GM23248 (cell line): ENCODE measurements around the gene TLNRD1. TPM values are rescaled to one million over a fixed set of nuclear protein-coding genes. Genes with fewer than 3 reads are reported as not detected.

Experiments used
- DNase-seq: peaks from one replicate; pipeline ENCODE4 v3.0.0-alpha.2; 2015
- H2AFZ ChIP-seq: fragments of 200-600 bp; sonication (generic); 2 replicates; pipeline ENCODE4 v1.6.1; 2016; ENCODE audit warnings: antibody characterized with exemption
- H3F3A ChIP-seq: fragments of 200-600 bp; sonication (generic); 2 replicates; pipeline ENCODE4 v1.6.1; 2016; ENCODE audit warnings: mild to moderate bottlenecking, antibody characterized with exemption, mixed run types; ENCODE audit not compliant: insufficient read depth
- H3K27ac ChIP-seq: fragments of 200-600 bp; sonication (generic); 2 replicates; pipeline ENCODE4 v1.5.1; 2016; ENCODE audit warnings: mild to moderate bottlenecking
- H3K27me3 ChIP-seq: fragments of 200-600 bp; sonication (generic); replicated peaks from 2 replicates; pipeline ENCODE4 v1.6.1; 2016; ENCODE audit warnings: mild to moderate bottlenecking; ENCODE audit not compliant: insufficient read depth
- H3K36me3 ChIP-seq: fragments of 200-600 bp; sonication (generic); 2 replicates; pipeline ENCODE4 v1.6.1; 2016; ENCODE audit warnings: low read depth, mild to moderate bottlenecking
- H3K4me1 ChIP-seq: fragments of 200-600 bp; sonication (generic); 2 replicates; pipeline ENCODE4 v1.6.1; 2016; ENCODE audit warnings: mild to moderate bottlenecking; ENCODE audit not compliant: insufficient read depth
- H3K4me2 ChIP-seq: fragments of 200-600 bp; sonication (generic); one replicate; pipeline ENCODE4 v1.6.1; 2016; ENCODE audit warnings: mild to moderate bottlenecking; ENCODE audit not compliant: unreplicated experiment
- H3K4me3 ChIP-seq: fragments of 200-600 bp; sonication (generic); 2 replicates; pipeline ENCODE4 v1.5.1; 2016; ENCODE audit warnings: mild to moderate bottlenecking
- H3K79me2 ChIP-seq: fragments of 200-600 bp; sonication (generic); 2 replicates; pipeline ENCODE4 v1.6.1; 2016; ENCODE audit warnings: mild to moderate bottlenecking; ENCODE audit not compliant: insufficient read depth
- H3K9ac ChIP-seq: fragments of 200-600 bp; sonication (generic); 2 replicates; pipeline ENCODE4 v1.6.1; 2016; ENCODE audit warnings: mild to moderate bottlenecking
- H3K9me2 ChIP-seq: fragments of 200-600 bp; sonication (generic); 2 replicates; pipeline ENCODE4 v1.6.1; 2016; ENCODE audit warnings: mixed run types, mild to moderate bottlenecking, moderate library complexity; ENCODE audit not compliant: insufficient read depth
- H3K9me3 ChIP-seq: fragments of 200-600 bp; sonication (generic); one replicate; pipeline ENCODE4 v1.6.1; 2017; ENCODE audit warnings: low read depth
- H4K20me1 ChIP-seq: fragments of 200-600 bp; sonication (generic); 2 replicates; pipeline ENCODE4 v1.6.0; 2016; ENCODE audit not compliant: insufficient read depth
- EZH2 ChIP-seq: fragments of 200-600 bp; sonication (generic); IDR thresholded peaks from 2 replicates; pipeline ENCODE4 v1.6.1; 2018; ENCODE audit warnings: antibody characterized with exemption, mild to moderate bottlenecking; ENCODE audit not compliant: insufficient read depth, poor library complexity, severe bottlenecking
- EZH2phosphoT487 ChIP-seq: fragments of 200-600 bp; sonication (generic); IDR thresholded peaks from 2 replicates; pipeline ENCODE4 v1.6.1; 2018; ENCODE audit warnings: antibody characterized with exemption, moderate library complexity, mild to moderate bottlenecking, low read depth; ENCODE audit not compliant: insufficient read depth
- WGBS, 2 experiments: methylation state at CpG; one replicate each; pipeline ENCODE4 v1.1.6; 2015 to 2017; ENCODE audit warnings: low lambda C conversion rate in 2 of 2, low coverage in 1 of 2; ENCODE audit errors: missing lambda C conversion rate in 2 of 2; 5-methylcytosine and 5-hydroxymethylcytosine counted together
- in situ Hi-C: fragments of 300-500 bp; cut with MboI; formaldehyde crosslinking; loops from 2 replicates; pipeline ENCODE4 v1.15.0; 2020
- polyA plus RNA-seq: library from polyadenylated mRNA; unstranded; fragments of >200 nt; fragmentation: Nextera tagmentation; extraction: Ambion mirVana; gene quantifications from 2 replicates; pipeline ENCODE4 v1.2.1, GENCODE V29; 2016
- total RNA-seq: library from RNA; depleted of rRNA; stranded (reverse); fragments of >200 nt; shearing (Covaris generic); gene quantifications from 2 replicates; pipeline ENCODE4 v1.2.3, GENCODE V29; 2014

TLNRD1 gene
- total and polyA plus RNA-seq, 2 experiments from 2014 or later: 2.9 to 11.5 TPM

GRCh38 chr15:80989518-80990478 lies 10.9 kb upstream of the TLNRD1 start, which contains the start of gene MESD:
Gene MESD, minus strand, starts transcription at chr15:80989819. Its CDS starts 28 bp downstream, at chr15:80989791.
- Histone ChIP-seq H3K9ac (peak within 1 kb of the TSS; percentile 90), H3K27ac (peak within 1 kb of the TSS; percentile 97), H3K4me2 (peak within 1 kb of the TSS; percentile 100), H3K4me1 (peaks cover 38% of the 10 kb centered on the region), H2AFZ (peak within 1 kb of the TSS; percentile 88), H3F3A (peaks cover 28% of the 10 kb centered on the region), H4K20me1 (no peaks in the 10 kb centered on the region), H3K79me2 (peaks cover 47% of the 10 kb centered on the region), H3K9me3 (no peaks in the 10 kb centered on the region), H3K36me3 (no peaks in the 10 kb centered on the region), H3K27me3 (no peaks in the 10 kb centered on the region), H3K4me3 (peak within 1 kb of the TSS; percentile 92), H3K9me2 (no peaks in the 10 kb centered on the region)
- peak; percentile 99 for DNase-seq
- WGBS, 2 experiments: 1% methylated on average over 43 to 49 of the region's 63 CpGs
- in situ Hi-C loops: no loop called here
- TF ChIP-seq EZH2: no peak
- no peak for TF ChIP-seq EZH2phosphoT487

- no peaks in the 10 kb centered on the region for H3K36me3 ChIP-seq
- 41 to 61% methylated on average over 1 of the region's 1 CpG for WGBS, 2 experiments
- H3K9ac ChIP-seq: peak overlapping the region; percentile 90
- no peaks in the 10 kb centered on the region for H3K9me3 ChIP-seq
- no peaks in the 10 kb centered on the region for H4K20me1 ChIP-seq
- peak overlapping the region; percentile 97 for H3K4me2 ChIP-seq
- H3F3A ChIP-seq: peaks cover 28% of the 10 kb centered on the region
- DNase-seq: peak; percentile 47
- peak overlapping the region; percentile 97 for H3K27ac ChIP-seq
- no peak for TF ChIP-seq EZH2
- TF ChIP-seq EZH2phosphoT487: no peak
- H3K4me1 ChIP-seq: peaks cover 38% of the 10 kb centered on the region
- H3K79me2 ChIP-seq: peaks cover 36% of the 10 kb centered on the region
- in situ Hi-C loops: no loop called here
- peak overlapping the region; percentile 87 for H2AFZ ChIP-seq
- peak overlapping the region; percentile 73 for H3K4me3 ChIP-seq
- no peaks in the 10 kb centered on the region for H3K9me2 ChIP-seq
- no peaks in the 10 kb centered on the region for H3K27me3 ChIP-seq
Observed at GRCh38 chr15:80990955-80991354, 9.8 kb upstream of the TLNRD1 start.

- in situ Hi-C loops: no loop called here
- Histone ChIP-seq H3K4me2 (peak overlapping the region; percentile 97), H3K79me2 (peaks cover 31% of the 10 kb centered on the region), H3K9ac (peak overlapping the region; percentile 90), H3K27ac (peak overlapping the region; percentile 97), H3K4me3 (peak overlapping the region; percentile 73; the same call in 1 of the 2 replicates), H3K9me3 (no peaks in the 10 kb centered on the region), H3K27me3 (no peaks in the 10 kb centered on the region), H3K9me2 (no peaks in the 10 kb centered on the region), H2AFZ (peak overlapping the region; percentile 87), H3K4me1 (peaks cover 38% of the 10 kb centered on the region), H4K20me1 (no peaks in the 10 kb centered on the region), H3K36me3 (no peaks in the 10 kb centered on the region), H3F3A (peaks cover 28% of the 10 kb centered on the region)
- peak; percentile 92 for DNase-seq
- no peak for TF ChIP-seq EZH2phosphoT487
- no peak for TF ChIP-seq EZH2
- WGBS, 2 experiments: 16 to 18% methylated on average over 5 of the region's 5 CpGs
Observed at GRCh38 chr15:80991421-80991820, 9.3 kb upstream of the TLNRD1 start.

GRCh38 chr15:80992006-80992405 lies 8.7 kb upstream of the TLNRD1 start:
- Histone ChIP-seq H3K36me3 (no peaks in the 10 kb centered on the region), H3K4me3 (no peak overlapping the region), H3K27ac (peak overlapping the region; percentile 97), H3K79me2 (peaks cover 25% of the 10 kb centered on the region), H3F3A (peaks cover 28% of the 10 kb centered on the region), H4K20me1 (no peaks in the 10 kb centered on the region), H3K9ac (peak overlapping the region; percentile 40; the same call in 1 of the 2 replicates), H3K9me2 (no peaks in the 10 kb centered on the region), H3K4me2 (peak overlapping the region; percentile 97), H2AFZ (0 out of 2 replicates have a peak overlapping the region, but pooled peaks have one; percentile 87), H3K9me3 (no peaks in the 10 kb centered on the region), H3K4me1 (peaks cover 38% of the 10 kb centered on the region), H3K27me3 (no peaks in the 10 kb centered on the region)
- 69 to 74% methylated on average over 4 of the region's 4 CpGs for WGBS, 2 experiments
- in situ Hi-C loops: no loop called here
- TF ChIP-seq EZH2 (no peak), EZH2phosphoT487 (no peak)
- no peak for DNase-seq
